Chondrocyte (in vitro differentiated cells): ENCODE data around the gene PTPRC. TPM values are rescaled to one million over a fixed set of nuclear protein-coding genes. Genes with fewer than 3 reads are reported as not detected.

Experiments used
- DNase-seq: peaks from one replicate; pipeline ENCODE4 v3.0.0; 2021; ENCODE audit warnings: mixed read lengths, low spot score
- H3K27ac Mint-ChIP-seq: one replicate; pipeline ENCODE4 v1.8.0; 2021; ENCODE audit warnings: mild to moderate bottlenecking, moderate library complexity, mixed read lengths; ENCODE audit not compliant: unreplicated experiment
- H3K27me3 Mint-ChIP-seq: 2 replicates; pipeline ENCODE4 v1.8.0; 2021; ENCODE audit warnings: low read depth, mixed read lengths
- H3K36me3 Mint-ChIP-seq: 2 replicates; pipeline ENCODE4 v1.8.0; 2021; ENCODE audit warnings: low read depth, mixed read lengths
- H3K4me1 Mint-ChIP-seq: 2 replicates; pipeline ENCODE4 v1.8.0; 2021; ENCODE audit warnings: low read depth, mild to moderate bottlenecking, mixed read lengths
- H3K4me3 Mint-ChIP-seq: one replicate; pipeline ENCODE4 v1.8.0; 2021; ENCODE audit warnings: mild to moderate bottlenecking, moderate library complexity, mixed read lengths; ENCODE audit not compliant: unreplicated experiment
- H3K9me3 Mint-ChIP-seq: 2 replicates; pipeline ENCODE4 v1.8.0; 2021; ENCODE audit warnings: low read depth, mixed read lengths
- total RNA-seq: library from RNA; stranded (reverse); gene quantifications from 3 replicates; pipeline ENCODE4 v1.2.1, GENCODE V29; 2021
- TF ChIP-seq, protein P1 (sequence below): fragments of 200-600 bp; sonication (generic); IDR thresholded peaks from 2 replicates; pipeline ENCODE4 v1.5.0; 2021; ENCODE audit warnings: antibody characterized with exemption, mild to moderate bottlenecking, moderate library complexity

The PTPRC gene
- total RNA-seq, 1 donor from 2014 or later = not detected

DNA sequence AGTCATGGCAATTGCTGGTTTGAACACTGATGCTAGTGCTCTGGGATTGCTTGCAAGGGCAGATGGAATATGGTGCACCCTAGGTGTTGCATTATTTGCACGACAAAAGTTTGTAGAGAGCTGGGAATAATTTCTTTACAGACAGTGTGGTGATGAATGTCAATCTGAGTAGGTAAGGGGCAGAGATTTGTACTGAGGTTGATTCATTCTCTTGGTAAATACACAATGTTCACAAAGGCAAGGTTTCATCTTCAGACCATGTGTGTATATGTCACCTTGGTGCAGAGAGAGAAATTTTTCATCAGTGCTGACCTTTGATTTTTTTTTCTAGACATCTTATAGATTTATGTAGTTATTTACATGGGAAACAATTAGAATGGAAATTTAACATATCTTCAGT lies 5.0 kb downstream of the PTPRC start:
- H3K9me3 Mint-ChIP-seq = peaks cover 4% of the 10 kb centered on the region
- no peaks in the 10 kb centered on the region for H3K27me3 Mint-ChIP-seq
- no peak overlapping the region for H3K4me3 Mint-ChIP-seq
- DNase-seq = no peak
- H3K36me3 Mint-ChIP-seq = no peaks in the 10 kb centered on the region
- TF ChIP-seq, protein P1, sequence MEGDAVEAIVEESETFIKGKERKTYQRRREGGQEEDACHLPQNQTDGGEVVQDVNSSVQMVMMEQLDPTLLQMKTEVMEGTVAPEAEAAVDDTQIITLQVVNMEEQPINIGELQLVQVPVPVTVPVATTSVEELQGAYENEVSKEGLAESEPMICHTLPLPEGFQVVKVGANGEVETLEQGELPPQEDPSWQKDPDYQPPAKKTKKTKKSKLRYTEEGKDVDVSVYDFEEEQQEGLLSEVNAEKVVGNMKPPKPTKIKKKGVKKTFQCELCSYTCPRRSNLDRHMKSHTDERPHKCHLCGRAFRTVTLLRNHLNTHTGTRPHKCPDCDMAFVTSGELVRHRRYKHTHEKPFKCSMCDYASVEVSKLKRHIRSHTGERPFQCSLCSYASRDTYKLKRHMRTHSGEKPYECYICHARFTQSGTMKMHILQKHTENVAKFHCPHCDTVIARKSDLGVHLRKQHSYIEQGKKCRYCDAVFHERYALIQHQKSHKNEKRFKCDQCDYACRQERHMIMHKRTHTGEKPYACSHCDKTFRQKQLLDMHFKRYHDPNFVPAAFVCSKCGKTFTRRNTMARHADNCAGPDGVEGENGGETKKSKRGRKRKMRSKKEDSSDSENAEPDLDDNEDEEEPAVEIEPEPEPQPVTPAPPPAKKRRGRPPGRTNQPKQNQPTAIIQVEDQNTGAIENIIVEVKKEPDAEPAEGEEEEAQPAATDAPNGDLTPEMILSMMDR = no peak
- no peaks in the 10 kb centered on the region for H3K4me1 Mint-ChIP-seq
- no peak overlapping the region for H3K27ac Mint-ChIP-seq

DNA sequence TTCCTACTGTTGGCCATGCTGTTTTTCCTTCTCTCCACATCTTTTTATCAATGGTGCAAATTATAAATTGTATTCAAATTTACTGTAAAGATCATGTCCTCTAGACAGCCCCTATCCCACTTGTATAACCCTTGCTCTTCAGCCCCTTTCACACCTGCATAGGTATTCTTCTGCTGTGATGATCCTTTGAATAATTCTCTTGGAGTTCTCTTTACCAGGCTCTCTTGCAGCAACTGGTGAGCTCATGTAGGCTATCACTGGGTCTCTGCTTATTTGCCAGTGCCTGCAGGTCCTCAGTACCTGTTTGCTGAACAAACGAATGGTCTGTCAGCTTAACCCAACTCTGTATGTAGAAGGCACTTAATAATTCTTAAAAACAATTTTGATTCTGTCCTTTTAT lies 8.2 kb downstream of the PTPRC start:
- DNase-seq = no peak
- no peaks in the 10 kb centered on the region for H3K27me3 Mint-ChIP-seq
- no peaks in the 10 kb centered on the region for H3K36me3 Mint-ChIP-seq
- no peak overlapping the region for H3K4me3 Mint-ChIP-seq
- TF ChIP-seq, protein P1 = no peak
- H3K27ac Mint-ChIP-seq = no peak overlapping the region
- H3K4me1 Mint-ChIP-seq = no peaks in the 10 kb centered on the region
- H3K9me3 Mint-ChIP-seq = peaks cover 8% of the 10 kb centered on the region

DNA sequence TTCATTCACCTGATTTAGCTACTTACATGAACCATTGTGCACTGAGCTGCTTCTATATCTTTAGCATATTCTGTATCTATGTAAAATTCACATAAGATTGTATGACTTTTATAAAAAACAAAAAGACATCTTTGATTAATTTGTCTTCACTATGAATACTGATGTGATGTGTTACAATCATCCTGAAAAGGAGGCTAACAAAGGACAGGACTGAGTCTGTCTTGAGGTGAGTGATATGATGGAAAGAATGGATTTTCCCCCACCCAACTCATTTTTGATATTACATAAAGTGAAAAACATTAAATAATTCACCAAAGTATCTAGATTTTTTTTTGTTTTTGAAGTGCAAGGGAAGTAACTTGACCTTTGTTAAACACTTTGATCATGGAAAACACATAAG lies 9.8 kb downstream of the PTPRC start:
- TF ChIP-seq, protein P1 = no peak
- Mint-ChIP-seq H3K27me3 (no peaks in the 10 kb centered on the region), H3K4me1 (no peaks in the 10 kb centered on the region), H3K36me3 (no peaks in the 10 kb centered on the region), H3K27ac (no peak overlapping the region), H3K9me3 (peaks cover 8% of the 10 kb centered on the region), H3K4me3 (no peak overlapping the region)
- DNase-seq = no peak

DNA sequence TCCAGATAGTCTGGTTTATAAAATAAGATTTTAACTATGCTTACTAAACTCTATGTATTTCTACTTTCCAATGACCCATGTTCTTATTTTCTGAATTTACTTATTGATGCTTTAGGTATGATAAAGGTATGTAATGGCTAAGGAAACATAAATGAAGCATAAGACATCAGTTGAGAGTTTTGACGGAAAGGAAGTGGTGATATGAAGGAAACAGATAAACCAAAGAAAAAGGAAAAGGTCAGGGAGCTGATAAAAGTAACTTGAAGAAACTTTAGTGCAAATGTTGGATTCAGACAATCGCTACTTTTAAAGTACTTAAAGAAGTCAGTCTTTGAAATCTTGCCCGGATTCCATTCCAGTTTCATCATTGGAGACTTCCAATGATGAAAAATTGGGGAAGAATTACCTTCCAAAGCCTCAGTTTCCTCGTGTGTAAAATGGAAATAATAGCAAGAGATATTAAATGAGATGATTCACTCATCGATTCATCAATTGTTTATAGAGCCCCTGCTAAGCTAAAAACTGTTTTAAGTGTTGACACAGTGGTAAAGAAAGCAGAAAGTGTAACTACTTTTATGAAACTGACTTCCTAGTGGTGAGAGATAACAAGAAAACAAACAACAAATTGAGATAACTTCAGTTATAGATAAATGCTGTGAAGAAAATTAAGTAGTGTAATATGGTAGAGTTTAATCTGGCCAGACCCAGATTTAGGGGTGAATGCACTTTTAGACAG lies 10.6 kb downstream of the PTPRC start:
- H3K36me3 Mint-ChIP-seq = no peaks in the 10 kb centered on the region
- TF ChIP-seq, protein P1 = no peak
- H3K27ac Mint-ChIP-seq = no peak overlapping the region
- H3K4me3 Mint-ChIP-seq = no peak overlapping the region
- H3K27me3 Mint-ChIP-seq = no peaks in the 10 kb centered on the region
- peaks cover 8% of the 10 kb centered on the region for H3K9me3 Mint-ChIP-seq
- no peak for DNase-seq
- no peaks in the 10 kb centered on the region for H3K4me1 Mint-ChIP-seq

DNA sequence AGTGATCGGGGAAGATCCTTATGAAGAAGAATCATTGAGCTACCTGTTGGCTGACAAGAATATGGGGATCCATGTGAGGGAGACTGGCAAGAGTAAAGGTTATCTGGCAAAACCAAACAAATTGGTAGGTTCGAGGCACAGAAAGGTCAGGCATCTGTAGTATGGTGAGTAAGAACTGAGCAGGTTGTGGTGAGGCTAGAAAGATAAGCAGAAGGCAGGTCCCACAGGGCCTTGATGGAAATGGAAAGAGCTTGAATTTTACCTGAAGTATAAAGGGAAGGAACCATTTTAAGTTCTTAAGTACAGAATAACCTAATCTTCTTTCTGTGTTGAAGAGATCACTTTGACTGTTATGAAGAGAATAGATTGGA lies 11.1 kb downstream of the PTPRC start:
- H3K9me3 Mint-ChIP-seq = peaks cover 8% of the 10 kb centered on the region

More for the DNA sequence above, 11.1 kb downstream of the PTPRC start:
- Mint-ChIP-seq H3K27me3 (no peaks in the 10 kb centered on the region), H3K4me3 (no peak overlapping the region), H3K36me3 (no peaks in the 10 kb centered on the region), H3K4me1 (no peaks in the 10 kb centered on the region), H3K27ac (no peak overlapping the region)
- TF ChIP-seq, protein P1 = no peak
- no peak for DNase-seq
